Measurements from ENCODE around the gene CNGB1.
"Not testable (repeated sequence)": the region's sequence is repeated elsewhere in the genome, so short reads cannot be mapped to it uniquely, and the experiment has no call there.

CNGB1 gene

DNA sequence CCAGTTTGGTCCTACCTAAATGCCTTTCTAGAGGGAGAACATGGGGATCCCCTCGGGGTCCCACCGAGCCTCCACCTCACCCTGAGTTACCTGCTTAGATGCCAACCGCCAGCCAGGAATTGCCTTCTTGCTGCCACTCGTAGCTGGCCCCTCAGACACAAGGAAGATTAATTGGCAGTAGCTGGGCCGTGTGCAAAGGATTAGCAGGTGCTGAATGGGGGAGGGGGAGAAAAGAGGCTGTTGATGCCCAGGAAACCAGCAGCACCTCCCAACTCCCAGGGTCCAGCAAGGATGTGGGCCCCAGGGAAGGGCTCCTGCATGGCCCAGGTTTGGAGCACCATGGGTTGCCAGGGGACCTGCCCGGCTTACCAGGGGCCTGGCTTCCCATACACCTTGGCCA is at the start of gene CNGB1:
CNGB1 (minus strand) TSS at position 159 of the 400 bp plus-strand sequence. CDS start 3,842 bp downstream, outside the sequence.
- DNase-seq = no peak

DNA sequence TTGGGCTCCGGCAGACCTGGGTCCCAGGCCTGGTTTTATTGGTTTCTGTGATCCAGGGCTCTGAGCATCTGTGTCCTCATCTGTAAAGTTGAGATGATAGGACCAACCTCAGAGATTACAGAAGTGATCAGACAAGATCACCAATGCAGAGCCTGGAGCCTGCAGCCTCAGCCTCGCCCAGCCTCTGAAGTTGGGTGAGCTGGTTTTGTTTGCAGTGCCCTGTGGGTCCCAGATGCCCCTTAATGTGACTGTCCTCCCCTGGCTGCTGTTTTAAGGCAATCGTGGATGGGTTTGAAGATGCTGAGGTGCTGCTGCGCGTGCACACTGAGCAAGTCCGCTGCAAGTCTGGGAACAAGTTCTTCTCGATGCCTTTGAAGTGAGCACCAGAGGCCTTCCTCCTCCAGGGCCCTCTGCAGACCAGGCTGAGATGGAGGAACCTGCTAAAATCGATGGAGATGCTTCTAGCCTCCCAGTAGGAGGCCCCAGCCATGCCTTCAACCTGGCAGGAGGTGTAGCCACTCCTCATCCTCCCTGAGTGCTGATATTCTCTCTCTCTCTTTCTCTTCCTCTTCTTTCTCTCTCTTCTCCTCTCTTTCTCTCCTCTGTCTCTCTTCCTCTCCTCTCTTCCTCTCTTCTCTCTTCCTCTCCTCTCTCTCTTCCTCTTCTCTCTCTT is 49.1 kb upstream of the CNGB1 start:
- no peak for DNase-seq

DNA sequence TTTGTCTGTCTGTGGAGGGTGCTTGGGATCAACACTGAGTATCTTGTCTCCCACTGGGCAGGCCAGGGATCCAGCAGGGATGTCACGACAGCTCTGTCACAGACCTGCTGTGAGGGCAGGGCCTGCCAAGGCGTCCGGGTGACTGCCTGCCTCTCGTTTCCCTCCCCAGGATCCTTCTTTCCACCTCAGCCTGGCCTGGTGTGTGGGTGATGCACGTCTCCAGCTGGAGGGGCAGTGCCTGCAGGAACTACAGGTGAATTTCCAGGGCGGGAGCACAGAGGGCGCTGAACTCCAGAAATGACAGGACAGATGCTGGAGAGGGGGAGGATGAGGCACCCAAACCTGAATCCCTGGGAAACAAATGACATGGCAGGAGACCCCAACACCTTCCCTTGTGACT is 47.9 kb upstream of the CNGB1 start:
- no peak for DNase-seq

DNA sequence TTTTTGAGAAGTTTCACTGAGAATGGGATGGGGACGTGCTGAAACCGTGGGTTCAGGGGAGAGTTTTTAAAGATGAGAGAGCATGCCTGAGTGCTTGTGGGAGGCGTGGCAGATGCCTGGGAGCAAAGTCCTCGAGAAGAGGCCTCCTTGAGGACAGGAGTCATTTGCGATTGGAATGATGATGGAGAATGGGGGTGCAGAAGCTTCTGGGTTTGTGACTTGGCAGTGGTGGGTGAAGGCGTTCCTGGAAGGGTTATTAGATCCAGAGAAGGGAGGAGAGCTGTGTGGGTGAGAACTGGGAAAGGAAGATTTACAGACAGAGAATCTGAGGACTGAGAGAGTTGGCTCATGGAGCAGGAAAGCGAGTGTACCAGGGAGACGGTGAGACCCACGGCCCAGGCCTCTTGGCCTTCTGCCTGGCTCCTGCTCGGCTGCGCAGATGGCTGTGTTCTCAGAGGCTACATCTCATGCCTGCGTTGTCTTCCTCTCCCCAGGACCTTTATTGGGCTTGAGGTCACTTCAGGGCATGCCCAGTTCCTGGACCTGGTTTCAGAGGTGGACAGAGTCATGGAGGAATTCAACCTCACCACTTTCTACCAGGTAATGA is 46.0 kb upstream of the CNGB1 start:
- DNase-seq = no peak

DNA sequence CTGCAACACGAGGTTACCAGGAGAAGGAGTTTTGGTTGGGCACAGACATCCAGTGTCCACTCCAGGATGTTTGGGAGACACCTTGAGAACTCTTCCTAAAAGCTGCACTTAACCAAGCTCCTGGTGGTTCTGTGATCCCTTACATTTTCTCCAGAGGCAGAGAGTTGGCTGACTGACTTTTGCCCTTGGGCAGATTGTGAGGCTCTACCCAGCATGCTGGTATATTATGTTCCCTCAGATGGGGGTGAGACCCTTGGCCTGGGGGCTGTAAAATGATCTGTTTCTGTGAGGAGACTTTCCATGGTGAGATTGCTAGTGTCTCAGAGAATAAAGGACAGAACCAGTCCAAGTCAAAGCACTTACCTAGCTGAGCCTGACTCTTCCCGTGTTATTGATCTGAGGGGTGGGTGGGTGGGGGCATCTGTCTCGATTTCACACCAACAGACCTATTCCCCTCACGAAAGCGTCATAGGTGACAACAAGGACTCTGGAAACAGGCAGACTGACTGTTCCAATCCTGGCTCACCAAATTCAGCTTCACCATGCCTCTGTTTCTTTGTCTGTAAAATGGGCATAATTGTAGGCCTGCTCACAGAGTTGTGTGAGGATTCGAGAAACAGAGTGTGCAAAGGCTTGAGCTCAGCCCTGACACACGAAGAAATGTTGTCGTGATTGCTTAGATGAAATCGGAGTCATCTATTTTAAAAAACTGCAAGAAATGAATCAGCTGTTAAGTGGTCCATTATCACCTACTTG is 42.5 kb upstream of the CNGB1 start:
- DNase-seq = no peak

DNA sequence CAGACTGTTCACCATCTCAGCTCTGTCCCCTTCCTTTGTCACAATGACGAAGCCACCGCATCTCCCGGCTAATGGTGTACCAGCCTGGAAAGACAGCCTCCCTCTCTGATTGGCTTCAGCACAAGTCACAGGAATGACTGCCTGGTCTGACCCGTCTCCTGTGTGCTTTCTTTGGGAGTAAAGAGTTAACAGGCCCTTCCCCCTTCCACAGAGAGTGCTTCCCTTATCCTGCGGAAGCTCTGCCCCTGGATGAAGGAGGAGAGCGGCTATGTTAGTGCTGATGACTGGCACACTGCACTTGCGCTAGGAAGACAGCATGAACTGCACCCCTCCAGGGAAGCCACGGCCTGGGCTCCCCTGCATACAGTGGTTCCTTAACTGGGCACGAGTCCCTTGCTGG is 41.6 kb upstream of the CNGB1 start:
- DNase-seq = no peak

- DNase-seq = no peak
Observed at GRCh38 chr16:58011652-58012051, 40.7 kb upstream of the CNGB1 start.

GRCh38 chr16:58010886-58011285 is 40.0 kb upstream of the CNGB1 start:
- no peak for DNase-seq

DNA sequence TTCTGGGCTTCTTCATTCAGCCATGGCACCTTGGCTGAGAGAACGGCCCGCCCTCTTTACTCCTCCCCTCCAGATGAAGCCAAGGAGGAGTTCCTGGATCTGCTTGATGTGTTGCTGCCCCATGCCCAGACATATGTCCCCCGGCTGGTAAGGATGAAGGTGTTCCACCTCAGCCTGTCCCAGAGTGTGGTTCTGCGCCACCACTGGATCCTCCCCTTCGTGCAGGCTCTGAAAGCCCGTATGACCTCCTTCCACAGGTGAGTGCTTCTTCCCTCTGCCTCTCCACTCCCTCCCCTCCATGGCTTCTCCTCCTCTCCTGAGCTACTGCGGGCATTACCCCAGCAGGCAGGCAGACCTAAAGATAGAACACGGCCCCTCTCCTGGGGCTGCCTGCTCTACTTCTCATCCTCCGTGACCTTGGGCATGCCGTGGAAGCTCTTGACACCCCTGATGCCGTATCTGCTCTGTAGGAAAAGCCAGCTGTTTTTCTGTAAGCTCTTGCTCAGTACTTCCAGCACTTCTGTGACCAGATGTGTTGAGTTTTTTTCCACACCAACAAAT is 39.0 kb upstream of the CNGB1 start:
- no peak for DNase-seq

- not testable (repeated sequence) for DNase-seq
Observed at GRCh38 chr16:58004736-58005135, 33.8 kb upstream of the CNGB1 start.

GRCh38 chr16:58002936-58003335 is 32.0 kb upstream of the CNGB1 start:
- DNase-seq = no peak

DNA sequence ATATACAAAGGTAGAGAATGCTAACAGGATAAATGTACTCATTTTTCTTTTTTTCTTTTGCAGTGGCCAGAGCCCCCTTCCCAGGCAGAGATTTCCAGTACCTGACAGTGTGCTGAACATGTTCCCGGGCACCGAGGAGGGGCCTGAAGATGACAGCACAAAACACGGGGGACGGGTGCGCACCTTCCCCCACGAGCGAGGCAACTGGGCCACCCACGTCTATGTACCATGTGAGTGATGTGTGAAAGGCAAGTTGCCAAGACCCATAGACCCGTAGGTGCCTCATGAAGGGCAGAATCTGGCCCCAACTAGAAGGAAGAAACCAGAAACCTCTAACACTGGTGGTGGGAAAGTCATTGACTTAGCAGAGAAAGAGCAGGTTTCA is 31.5 kb upstream of the CNGB1 start:
- no peak for DNase-seq

GRCh38 chr16:58001781-58002415 is 31.0 kb upstream of the CNGB1 start:
- no peak for DNase-seq

GRCh38 chr16:58000706-58001676 is 30.1 kb upstream of the CNGB1 start, which contains the start of gene USB1:
TSS of gene USB1 (plus strand) at chr16:58001407. CDS start at chr16:58001484, 77 bp downstream.
- DNase-seq = peak; percentile 65

DNA sequence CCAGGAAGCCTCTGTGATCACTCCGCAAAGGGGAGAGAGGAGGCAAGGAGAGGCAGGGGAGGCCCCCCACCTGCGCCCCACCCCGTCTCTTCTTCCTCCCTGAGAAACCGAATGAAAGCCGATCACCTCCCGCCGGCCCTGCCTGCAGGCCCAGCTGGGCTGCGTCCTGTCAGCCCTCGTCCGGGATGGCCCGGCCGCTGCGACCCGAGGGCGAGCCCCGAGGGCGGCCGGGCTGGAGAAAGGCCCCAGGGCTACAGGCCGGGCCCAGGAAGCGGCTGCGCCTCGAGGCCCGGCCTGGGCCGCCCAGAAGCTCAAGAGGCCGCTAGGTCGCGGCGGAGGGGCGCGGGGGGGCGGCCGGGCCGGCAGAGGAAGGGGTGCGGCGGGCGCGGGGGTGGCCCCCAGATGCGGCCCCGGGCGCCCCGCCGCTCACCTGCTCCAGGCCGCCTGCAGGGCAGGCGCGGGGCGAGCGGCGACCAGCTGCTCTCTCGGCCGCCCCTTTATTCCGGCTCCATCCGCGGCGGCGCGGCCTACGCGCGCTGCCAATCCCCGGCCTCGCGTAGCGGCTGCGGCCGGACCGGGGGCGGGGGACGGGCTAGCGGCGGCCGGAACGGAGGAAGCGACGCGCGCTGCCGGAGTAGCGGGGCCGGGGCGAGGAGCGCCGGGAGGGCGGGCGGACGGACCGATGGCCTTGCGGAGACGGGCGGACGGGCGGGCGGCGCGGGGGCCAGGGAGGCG is 29.2 kb upstream of the CNGB1 start, which contains the start of gene ZNF319:
ZNF319 (minus strand) TSS at position 702 of the 735 bp plus-strand sequence. CDS start 2,407 bp downstream, outside the sequence.
- no peak for DNase-seq

GRCh38 chr16:57999366-57999970 is 28.5 kb upstream of the CNGB1 start:
- no peak for DNase-seq

DNA sequence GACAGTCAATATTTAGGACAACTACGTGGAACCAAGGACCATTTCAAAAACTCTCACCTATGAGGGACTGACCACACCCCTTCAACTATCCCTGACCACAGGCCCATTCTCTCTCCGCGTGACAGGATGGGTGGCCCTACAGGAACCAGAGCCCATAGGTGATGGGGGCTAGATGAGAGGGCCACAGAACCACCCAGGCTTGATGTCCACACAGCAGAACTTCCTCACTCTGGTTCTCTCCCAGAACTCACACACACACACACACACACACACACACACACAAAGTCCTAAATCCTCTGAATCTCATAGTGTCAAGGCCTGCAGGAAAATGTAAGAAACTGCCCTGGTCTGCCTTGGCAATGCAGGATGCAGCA is 28.1 kb upstream of the CNGB1 start:
- DNase-seq = no peak

DNA sequence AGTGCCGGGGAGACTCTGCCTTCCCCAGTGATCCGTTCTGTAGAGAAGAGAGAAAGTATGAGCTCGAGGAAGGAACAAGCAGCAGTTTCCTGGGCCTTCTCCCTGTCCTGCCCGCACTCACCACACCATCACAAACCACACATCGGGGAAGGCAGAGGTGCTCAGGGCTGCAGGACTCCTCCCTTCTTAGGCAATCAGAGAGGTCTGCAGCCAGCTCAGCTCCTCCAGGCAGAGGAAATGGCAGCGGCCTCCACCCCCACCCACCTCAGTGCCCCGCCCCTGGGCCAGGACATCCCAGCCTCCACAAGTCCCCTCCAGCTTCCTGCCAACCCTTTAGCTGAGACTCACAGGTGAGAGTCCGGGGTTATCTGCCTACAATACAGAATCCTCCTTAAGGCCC is 27.6 kb upstream of the CNGB1 start:
- no peak for DNase-seq

GRCh38 chr16:57997528-57998265 is 26.8 kb upstream of the CNGB1 start:
- DNase-seq = no peak

GRCh38 chr16:57997176-57997527 is 26.2 kb upstream of the CNGB1 start:
- DNase-seq = no peak
